ENCODE results near the gene WNT3A. TPM values are rescaled to one million over a fixed set of nuclear protein-coding genes. Genes with fewer than 3 reads are reported as not detected.

WNT3A gene
- total RNA-seq, 4 donors from 2014 or later, result not detected

DNA sequence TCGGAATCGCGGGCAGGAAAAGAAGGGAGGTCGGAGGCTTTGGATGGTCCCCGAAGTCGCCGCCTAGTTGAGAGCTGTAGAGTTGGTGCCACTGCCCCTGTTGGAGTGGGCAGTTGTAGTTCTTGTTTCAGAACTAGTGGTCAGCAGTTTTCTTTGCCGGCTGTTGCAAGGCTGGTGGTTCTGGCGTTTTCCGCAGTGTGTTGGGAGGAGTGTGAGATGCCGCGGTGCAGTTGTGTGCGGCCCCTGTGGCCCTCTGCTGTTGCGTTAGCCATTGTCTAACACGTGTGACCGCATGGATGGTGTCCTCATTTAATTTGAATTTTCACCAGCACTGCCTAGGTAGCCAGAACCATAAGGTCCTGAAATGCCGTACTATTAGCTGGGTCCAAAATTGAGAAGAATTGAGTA lies 77.1 kb downstream of the WNT3A start:
- Histone ChIP-seq H3K27ac (peak overlapping the region; percentile 98 to 99), H3K36me3 (no peaks in the 10 kb centered on the region), H3K27me3 (no peaks in the 10 kb centered on the region), H3K4me3 (peak overlapping the region; percentile 80 to 94), H3K4me1 (peaks cover 15 to 47% of the 10 kb centered on the region in 2 donors), H3K9me3 (no peaks in the 10 kb centered on the region)
- no peak for DNase-seq
- TF ChIP-seq, protein P1, sequence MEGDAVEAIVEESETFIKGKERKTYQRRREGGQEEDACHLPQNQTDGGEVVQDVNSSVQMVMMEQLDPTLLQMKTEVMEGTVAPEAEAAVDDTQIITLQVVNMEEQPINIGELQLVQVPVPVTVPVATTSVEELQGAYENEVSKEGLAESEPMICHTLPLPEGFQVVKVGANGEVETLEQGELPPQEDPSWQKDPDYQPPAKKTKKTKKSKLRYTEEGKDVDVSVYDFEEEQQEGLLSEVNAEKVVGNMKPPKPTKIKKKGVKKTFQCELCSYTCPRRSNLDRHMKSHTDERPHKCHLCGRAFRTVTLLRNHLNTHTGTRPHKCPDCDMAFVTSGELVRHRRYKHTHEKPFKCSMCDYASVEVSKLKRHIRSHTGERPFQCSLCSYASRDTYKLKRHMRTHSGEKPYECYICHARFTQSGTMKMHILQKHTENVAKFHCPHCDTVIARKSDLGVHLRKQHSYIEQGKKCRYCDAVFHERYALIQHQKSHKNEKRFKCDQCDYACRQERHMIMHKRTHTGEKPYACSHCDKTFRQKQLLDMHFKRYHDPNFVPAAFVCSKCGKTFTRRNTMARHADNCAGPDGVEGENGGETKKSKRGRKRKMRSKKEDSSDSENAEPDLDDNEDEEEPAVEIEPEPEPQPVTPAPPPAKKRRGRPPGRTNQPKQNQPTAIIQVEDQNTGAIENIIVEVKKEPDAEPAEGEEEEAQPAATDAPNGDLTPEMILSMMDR (IDR thresholded peaks at IDR 0.05), result no peak
- intact Hi-C loops (cut with DNase I; ENCODE audit: low total_unique reads), result no loop called here

DNA sequence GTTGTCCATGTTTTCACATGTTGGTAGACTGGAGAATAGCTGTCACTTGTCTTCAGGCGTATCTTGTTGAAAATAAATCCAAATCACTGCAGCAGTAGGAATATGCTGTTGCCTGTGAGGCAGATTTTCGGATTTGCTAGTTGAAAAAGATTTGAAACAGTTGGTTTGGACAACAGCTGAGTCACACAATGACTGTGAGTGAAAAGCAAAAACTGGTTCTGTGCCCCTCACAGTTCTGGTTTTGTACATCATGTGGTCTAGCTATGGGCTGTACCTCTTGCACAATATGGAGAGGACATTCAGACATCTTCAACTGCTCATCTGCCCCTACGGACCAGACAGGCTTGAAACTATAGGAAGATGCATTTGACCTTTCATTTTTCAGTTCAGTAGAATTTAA lies 77.5 kb downstream of the WNT3A start:
- H3K4me1 ChIP-seq, result peaks cover 15 to 52% of the 10 kb centered on the region in 2 donors
- H3K36me3 ChIP-seq, result no peaks in the 10 kb centered on the region
- DNase-seq, result no peak
- no peaks in the 10 kb centered on the region for H3K9me3 ChIP-seq
- intact Hi-C loops (cut with DNase I; ENCODE audit: low total_unique reads), result no loop called here
- H3K4me3 ChIP-seq, result peak overlapping the region; percentile 80 to 94
- TF ChIP-seq, protein P1 (IDR thresholded peaks at IDR 0.05), result no peak
- TF ChIP-seq POLR2A (IDR thresholded peaks at IDR 0.05), result no peak
- H3K27ac ChIP-seq, result peak overlapping the region; percentile 98 to 99
- no peaks in the 10 kb centered on the region for H3K27me3 ChIP-seq

DNA sequence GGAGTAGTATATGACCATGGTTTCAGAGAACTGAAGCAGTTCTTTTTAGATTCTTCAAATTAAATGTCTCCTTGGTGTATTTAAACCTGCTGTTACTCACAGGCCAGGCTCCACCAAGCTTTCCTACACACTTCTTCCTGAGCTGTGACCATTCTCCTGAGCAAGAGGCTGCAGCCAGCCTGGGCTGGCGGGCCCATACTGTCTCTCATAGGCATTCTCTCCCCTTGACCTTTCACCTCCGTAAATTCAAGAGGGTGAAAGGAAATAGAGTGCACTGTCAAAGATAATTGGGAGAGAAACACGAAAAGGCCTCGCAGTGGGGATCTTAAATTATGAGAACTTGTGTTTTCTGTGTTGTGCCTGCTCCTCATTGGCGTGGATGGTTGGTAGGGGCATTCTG lies 78.0 kb downstream of the WNT3A start:
- no peak for DNase-seq
- peaks cover 18 to 56% of the 10 kb centered on the region in 2 donors for H3K4me1 ChIP-seq
- intact Hi-C loops (cut with DNase I; ENCODE audit: low total_unique reads), result no loop called here
- peak overlapping the region in 1 of 2 donors; percentile 80 for H3K4me3 ChIP-seq
- no peaks in the 10 kb centered on the region for H3K9me3 ChIP-seq
- H3K36me3 ChIP-seq, result no peaks in the 10 kb centered on the region
- H3K27me3 ChIP-seq, result no peaks in the 10 kb centered on the region
- TF ChIP-seq, protein P1 (IDR thresholded peaks at IDR 0.05), result no peak
- no peak for TF ChIP-seq POLR2A (IDR thresholded peaks at IDR 0.05)
- H3K27ac ChIP-seq, result peak overlapping the region; percentile 98 to 99

DNA sequence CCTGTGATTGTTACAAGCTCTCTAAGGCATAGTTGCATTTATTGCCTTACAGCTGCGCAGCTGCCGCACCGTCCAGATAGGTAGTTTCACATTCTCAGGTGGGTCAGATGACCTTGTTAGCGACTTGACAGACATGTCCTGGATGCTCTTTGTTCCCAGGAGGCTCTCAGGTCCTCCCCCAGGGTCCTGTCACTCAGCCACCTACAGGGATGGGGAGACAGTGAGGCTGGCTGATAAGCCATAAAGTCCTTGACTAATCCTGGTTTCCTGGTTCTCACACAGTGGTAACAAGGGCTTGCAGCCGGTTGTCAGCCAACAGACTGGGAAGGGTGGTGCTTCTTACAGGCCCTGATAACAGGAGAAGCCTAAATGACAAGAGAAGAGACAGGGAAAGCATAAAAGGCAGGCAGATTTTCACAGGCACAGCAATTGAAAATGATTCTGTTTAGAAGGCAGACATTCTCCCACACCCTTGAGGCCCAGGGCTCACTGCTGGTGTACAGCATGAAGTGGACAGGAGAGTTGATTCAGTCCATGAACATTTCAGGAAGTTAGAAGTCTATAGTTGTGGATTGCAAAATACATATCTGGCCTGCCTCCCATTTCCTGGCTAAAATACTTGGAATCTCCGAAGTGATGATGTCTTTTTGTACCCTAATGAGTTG lies 78.6 kb downstream of the WNT3A start:
- no peaks in the 10 kb centered on the region for H3K36me3 ChIP-seq
- peaks cover 22 to 63% of the 10 kb centered on the region in 2 donors for H3K4me1 ChIP-seq
- TF ChIP-seq POLR2A (IDR thresholded peaks at IDR 0.05), result no peak
- TF ChIP-seq, protein P1 (IDR thresholded peaks at IDR 0.05), result no peak
- H3K4me3 ChIP-seq, result peak overlapping the region in 1 of 2 donors; percentile 80
- DNase-seq, result no peak
- H3K9me3 ChIP-seq, result no peaks in the 10 kb centered on the region
- no peaks in the 10 kb centered on the region for H3K27me3 ChIP-seq
- intact Hi-C loops (cut with DNase I; ENCODE audit: low total_unique reads), result no loop called here
- H3K27ac ChIP-seq, result peak overlapping the region; percentile 98 to 99

DNA sequence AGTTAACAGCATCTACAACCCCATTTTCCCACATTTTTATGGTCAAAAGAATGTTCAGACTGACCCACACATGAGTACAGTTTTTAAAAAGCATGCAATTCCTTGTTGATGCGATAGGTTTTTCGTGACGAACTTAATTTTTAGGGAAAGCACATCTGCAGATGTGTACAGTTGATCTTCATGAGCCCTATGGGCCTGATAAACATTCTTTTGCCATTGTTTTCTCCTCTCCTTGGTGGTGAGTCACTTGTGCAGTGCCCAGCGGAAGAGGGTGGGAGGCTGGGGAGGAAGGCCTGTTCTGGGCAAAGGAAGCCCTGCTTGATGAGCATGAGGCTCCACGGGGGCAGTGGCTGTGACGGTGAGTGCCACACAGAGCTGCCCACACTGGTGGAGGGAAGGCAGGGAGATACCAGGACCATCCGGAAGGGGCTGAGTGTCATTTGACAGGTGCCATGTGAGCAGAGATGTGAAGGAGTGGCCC lies 81.0 kb downstream of the WNT3A start:
- H3K27ac ChIP-seq, result peak overlapping the region; percentile 2 to 25
- H3K9me3 ChIP-seq, result no peaks in the 10 kb centered on the region
- no peaks in the 10 kb centered on the region for H3K36me3 ChIP-seq
- TF ChIP-seq, protein P1 (IDR thresholded peaks at IDR 0.05), result no peak
- TF ChIP-seq POLR2A (IDR thresholded peaks at IDR 0.05), result no peak
- peaks cover 22 to 64% of the 10 kb centered on the region in 2 donors for H3K4me1 ChIP-seq
- intact Hi-C loops (cut with DNase I; ENCODE audit: low total_unique reads), result no loop called here
- DNase-seq, result no peak
- H3K4me3 ChIP-seq, result no peak overlapping the region
- H3K27me3 ChIP-seq, result no peaks in the 10 kb centered on the region
